OCI-M2 (cell line): ENCODE data around the gene FSTL4.

Source experiments
- DNase-seq: peaks from one replicate; lab custom pipeline; 2025; ENCODE audit not compliant: unreplicated experiment; lab: John Stamatoyannopoulos, UW

The FSTL4 gene

DNA sequence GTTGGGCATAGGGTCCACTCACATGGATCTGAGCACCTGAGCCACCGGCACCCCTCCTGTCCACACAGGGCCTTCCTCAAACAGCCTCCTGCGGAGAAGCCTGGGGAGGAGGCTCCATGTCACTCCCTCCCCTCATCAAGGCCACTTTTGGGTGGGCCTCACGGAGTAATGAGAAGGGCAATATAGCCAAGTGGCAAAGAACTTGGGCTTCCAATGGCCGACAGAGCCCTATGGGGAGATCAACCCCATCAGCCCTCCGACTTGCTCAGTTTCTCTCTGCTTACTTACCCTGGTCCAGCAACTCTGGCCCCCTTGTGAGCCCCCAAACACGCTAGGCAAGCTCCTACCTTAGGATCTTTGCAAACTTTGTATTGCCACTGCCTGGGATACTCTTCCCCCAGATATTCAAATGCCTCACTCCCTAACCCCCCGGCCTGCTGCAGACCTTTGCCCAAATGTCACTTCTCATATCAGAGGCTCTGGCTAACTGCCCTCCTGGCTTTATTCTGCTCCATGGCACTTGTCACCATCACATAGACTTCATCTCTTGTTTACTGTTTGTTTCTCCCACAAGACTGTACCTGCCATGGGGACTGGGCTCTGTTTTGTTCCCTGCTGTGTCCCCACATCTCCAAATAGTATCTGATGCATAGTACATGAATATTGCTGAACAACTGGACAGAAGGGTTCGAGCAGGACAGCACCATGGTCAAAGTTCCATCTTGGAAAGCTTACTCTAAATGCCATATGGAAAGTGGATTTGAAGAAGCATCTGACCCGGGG lies 220.8 kb downstream of the FSTL4 start:
- no peak for DNase-seq

GRCh38 chr5:133390416-133391353 lies 221.7 kb downstream of the FSTL4 start:
- DNase-seq = no peak

DNA sequence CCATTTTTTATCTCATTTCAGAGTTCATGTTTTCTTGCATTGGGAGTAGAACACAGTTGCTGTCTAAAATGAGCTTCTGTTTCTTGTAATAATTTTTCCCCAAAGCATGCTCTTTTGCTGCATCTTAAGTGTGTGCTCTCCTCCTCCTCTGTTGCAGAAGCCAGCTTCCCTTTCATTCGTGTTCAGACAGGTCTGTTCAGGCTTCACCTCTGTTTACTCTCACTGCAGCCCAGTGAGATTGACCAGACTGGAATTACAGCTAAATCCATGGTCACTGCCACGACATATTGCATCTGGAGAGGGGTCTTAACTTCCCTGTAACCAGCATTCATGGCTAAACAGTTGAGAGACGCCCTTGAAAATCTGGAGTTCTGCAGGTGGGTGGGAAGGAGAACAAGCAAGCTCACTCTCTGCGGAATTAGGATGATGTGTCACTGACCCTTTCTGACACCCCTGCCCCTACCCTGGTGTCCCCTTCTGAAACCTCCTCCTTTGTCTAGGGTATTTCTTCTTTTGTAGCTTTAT lies 223.2 kb downstream of the FSTL4 start:
- DNase-seq = no peak

DNA sequence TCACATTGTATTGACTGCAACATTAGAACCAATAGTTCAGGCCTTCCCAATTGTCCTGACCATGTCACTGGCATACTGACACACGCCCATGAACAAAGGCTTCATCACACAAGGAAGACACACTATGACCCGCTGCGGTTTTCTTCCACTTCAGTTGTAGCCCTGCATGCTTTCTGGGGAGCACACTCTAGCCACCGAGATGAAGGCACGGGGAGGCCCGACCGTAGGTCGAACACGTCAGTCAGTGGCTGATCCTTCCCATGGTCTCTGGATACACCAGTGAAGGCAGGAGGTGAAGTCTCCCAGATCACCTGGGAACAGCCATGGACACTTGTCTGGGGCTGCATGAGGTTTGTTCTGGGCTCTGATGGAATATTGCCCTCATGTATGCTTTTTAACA lies 224.7 kb downstream of the FSTL4 start:
- DNase-seq = no peak

DNA sequence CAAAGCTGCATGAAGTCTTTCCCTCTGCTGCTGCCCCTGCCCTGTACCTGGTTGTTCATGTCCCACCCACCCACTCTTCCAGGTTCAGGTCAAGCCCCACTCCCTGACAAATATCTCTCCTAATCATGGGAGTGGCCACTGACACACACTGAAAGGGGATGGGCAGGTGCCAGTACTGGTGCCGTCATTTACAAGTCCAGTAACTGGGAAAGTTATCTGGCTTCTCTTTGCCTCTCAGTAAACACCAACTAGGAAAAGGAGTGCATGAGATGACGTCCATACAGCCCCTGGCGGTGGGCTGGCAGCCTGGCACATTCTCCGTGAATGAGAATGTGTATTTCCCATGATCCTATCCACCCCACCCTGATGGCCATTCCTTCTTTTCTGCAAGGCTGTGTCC lies 225.2 kb downstream of the FSTL4 start:
- DNase-seq = no peak

DNA sequence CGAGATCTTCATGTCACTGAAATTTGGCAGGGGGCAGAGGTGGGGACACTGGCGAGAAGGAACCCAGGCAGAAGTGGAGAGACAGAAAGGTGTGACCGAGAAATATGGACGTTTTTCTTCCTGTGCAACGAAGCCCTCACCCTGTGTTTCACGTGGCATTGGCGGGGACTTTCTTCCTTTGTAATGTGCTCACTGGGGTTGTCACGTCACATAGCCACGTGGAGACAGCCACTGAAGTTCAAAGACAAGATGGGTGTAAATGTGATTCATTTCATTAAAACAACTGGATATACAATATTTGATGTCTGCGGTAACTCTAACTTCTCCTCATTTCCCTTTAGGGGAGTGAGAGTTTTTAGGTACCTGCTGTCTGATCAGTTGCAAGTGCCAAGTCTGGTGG lies 225.7 kb downstream of the FSTL4 start:
- DNase-seq = no peak

- no peak for DNase-seq
These were observed 227.0 kb downstream of the FSTL4 start for GRCh38 chr5:133385346-133385745.

DNA sequence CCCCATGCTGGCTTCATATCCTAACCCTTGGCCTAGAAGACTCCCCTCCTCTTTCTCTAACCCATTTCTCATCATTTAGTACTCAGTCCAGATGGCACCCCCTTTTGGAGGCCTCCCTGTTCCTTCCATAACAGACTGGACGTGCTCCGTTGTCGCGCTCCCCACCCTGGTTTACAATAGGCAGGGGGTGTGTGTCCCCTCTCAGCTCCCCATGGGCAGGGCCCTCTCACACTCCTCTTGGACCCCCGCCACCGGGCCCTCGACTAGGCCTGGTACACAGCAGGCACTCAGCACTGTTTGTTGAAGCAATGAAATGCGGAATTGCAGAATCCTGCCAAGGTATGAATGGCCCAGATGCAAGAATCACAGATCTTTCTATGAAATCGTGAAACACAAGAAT lies 227.4 kb downstream of the FSTL4 start:
- no peak for DNase-seq

- no peak for DNase-seq
These were observed 228.1 kb downstream of the FSTL4 start for GRCh38 chr5:133384120-133384855.

DNA sequence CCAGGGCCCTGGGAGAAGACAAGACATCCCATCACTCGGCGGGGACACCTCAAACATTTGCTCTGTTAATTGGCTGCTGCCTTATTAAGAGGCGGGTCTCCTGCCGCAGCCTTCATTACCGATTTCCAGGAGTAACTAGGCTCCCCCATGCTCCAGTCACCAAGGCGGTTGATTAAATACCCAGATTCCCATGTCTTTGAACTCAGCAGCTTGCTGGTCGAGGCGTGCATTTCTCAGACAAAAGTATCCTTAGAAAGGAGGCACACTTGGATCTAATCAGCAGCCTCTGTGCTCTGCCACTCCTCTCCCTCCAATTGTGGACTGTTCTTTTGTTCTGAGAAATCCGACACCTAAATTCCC lies 228.8 kb downstream of the FSTL4 start:
- no peak for DNase-seq

DNA sequence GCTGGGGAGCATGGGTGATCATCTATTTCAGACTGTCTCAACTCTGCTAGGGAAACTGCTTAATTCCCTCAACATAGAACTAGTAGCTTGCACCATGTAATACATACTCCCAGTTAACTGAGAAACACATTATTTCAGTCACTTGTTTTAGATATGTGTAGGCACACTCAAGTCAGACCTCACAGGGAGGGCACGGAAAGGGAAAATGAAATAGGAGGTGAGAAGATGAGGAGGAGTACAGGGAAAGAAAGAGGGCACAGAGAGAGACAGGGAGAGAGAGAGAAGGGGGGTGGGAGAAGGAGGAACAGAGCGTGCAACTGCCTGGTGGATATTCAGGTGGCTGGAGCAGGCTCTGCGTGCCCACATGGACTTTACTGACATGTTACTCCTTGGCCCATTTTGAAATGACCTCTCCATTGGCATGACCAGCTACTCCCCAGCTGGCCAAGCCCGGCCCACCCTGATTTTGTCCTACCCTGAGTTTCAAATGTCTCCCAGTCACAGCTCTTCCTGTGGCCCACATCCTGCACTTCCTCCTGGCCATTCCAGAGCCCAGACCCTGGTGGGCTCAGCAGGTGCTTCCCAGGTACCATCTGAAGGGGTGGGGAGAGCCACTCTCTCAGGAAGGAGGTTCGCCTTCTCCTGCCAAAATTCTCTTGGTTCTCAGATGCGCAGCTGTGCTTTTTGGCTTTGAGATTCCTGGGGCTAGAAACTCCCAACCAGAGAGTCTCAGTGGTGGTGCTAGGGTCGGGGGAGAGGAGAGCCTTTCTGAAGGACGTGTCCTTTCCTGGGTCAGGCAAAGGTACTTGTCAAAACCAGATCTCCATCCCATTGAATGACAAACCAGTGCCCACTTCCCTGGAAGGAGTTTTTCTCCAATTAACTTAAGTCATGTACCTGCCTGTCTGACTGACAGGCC lies 229.4 kb downstream of the FSTL4 start:
- no peak for DNase-seq

- DNase-seq = no peak
These were observed 230.6 kb downstream of the FSTL4 start for GRCh38 chr5:133381571-133382365.

- DNase-seq = no peak
These were observed 231.3 kb downstream of the FSTL4 start for GRCh38 chr5:133381041-133381440.

GRCh38 chr5:133377736-133378135 lies 234.6 kb downstream of the FSTL4 start:
- DNase-seq = no peak

GRCh38 chr5:133376986-133377385 lies 235.4 kb downstream of the FSTL4 start:
- no peak for DNase-seq

DNA sequence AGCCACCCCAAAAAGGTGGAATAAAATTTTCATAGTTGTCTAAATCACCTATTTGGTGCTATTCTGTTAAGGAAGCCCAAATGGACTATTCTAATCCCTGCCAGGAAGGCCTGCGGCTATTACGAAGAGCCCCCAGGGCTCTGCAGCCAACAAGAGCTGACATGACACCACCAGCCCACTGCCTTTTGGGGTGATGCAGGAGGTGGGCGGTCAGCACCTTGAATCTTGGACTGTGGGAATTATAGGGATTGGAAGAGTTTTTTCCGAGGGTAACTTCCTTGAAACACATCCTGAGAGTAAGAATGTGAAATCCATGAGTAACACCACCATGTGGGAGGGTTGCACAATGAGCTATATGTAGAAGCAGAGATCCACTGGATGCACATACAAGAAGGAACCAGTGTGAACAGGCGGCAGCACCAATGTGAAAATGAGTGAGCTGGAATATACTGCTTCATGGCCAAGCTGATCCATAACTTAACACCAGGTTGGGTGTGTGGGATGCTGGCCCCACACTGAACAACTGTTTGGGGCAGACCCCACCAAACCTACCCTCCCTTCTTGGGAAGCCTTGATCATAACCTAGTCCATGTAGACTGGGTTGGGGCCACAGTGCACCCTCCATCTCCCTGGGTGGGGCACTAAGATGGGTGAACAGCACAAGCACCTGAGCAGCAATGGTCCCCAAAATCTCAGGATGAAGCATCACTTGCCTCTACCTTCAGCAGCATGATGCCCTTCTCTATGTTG lies 239.0 kb downstream of the FSTL4 start:
- no peak for DNase-seq

- no peak for DNase-seq
These were observed 239.9 kb downstream of the FSTL4 start for GRCh38 chr5:133372293-133372937.
